Measurements from ENCODE around the gene TTLL11.

- no peak for TF ChIP-seq POLR2AphosphoS5 (IDR thresholded peaks at IDR 0.05; ENCODE audit: low read depth, low read length)
- no peak for TF ChIP-seq POLR2A (IDR thresholded peaks at IDR 0.05; ENCODE audit: low read depth, low read length)
- TF ChIP-seq TAF1 (IDR thresholded peaks at IDR 0.05; ENCODE audit: low read depth, low read length), result no peak
These were observed 209.0 kb downstream of the TTLL11 start for GRCh38 chr9:121884057-121884541.

All from GM12891 (cell line).